HG03039 (cell line): Measurements from ENCODE around the gene DUSP14.
"Not testable (repeated sequence)": the region's sequence is repeated elsewhere in the genome, so short reads cannot be mapped to it uniquely, and the experiment has no call there.

Source experiments
- ATAC-seq: cut with Tn5 transposase; IDR thresholded peaks from one replicate; pipeline ENCODE4 v1.9.1; 2021; ENCODE audit warnings: mild to moderate bottlenecking, moderate library complexity; ENCODE audit not compliant: unreplicated experiment

The DUSP14 gene

DNA sequence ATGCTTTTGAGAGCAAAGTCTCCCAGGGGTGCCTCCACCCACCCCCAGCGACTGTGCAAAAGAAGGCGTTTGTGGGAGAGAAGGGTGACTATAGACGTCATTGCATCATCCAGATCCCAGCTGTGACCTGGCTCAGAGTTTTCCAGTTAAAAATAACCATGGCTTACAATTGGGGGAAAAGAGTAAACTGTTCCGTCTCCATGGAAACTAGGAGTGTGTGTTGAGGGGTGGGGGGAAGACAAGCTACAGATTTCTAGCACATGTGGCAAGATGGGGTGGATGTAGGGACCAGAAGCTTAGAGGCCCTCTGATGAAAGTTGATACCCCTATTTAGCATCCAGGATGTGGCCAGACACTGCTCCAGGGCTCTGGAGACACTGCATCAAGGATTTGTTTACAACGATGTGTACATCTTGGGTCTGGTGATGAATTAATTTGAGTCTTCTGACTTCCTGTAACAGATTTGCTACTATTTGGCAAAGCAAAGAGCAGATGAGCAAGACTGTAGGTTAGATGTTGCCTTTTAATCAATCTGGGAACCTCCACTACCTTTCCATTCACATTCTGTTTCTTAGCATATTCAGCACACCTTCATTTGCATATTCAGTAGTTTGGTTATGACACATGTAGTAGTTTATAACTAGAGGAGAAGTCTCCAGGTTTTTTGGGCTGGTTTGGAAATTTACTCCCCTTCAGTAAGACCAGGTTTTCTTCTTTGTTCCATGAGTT, 6.2 kb upstream of the DUSP14 start:
- no peak for ATAC-seq

DNA sequence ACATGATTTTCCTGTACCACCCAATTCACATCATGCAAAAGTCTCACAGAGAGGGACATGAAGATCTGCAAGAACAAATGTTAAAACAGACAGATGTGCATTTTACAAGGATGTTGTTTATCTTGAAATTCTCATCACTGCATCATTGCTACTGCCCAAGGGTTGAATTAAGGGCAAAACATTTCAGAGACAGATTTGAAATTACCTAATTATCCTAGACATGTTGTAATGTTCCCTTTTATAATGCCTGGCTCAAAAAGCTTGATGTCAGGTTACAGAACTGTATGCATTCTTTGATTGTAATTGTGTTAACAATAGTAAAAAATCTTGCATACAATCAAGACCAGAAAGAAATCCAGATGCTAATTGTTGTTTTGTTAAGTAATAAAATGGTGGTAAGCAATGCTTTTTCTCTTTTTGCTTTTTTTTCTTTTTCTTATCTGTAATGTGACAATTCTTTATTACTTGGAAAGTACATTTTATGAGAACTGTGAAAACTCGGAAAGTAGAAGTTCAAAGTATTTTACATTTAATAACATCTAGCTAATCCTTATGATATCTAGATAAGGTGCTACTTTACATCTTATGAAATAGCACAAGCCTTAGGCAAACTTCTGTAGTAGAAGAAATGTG, 3.6 kb upstream of the DUSP14 start:
- ATAC-seq, result no peak

DNA sequence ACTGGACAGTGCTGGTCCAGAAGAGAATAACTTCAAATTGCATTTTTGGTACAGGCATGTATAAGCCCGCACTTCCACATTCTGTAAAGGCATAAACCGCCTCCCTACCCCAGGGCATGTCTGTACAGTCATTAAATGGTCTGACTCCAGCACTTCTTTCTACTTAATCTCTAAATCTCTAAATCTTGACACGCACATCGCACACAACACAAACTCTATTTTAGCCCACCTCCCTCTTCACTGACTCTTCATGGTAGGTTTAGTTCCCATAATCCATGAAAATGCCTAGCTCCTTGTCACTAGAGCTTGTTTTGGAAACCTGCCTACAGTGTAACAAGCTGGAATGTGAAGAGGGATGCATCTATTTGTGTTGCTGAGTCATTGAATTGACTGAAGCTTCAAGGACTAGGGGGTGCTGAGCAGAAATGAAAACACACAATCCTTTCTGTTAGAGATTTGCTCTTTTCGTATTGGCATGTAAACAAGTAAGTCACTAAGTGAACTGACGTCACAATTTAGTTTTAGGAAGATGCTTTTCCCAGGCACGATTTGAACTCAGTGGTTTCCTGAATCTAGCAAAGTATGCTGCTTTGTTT, 1.6 kb upstream of the DUSP14 start:
- no peak for ATAC-seq

DNA sequence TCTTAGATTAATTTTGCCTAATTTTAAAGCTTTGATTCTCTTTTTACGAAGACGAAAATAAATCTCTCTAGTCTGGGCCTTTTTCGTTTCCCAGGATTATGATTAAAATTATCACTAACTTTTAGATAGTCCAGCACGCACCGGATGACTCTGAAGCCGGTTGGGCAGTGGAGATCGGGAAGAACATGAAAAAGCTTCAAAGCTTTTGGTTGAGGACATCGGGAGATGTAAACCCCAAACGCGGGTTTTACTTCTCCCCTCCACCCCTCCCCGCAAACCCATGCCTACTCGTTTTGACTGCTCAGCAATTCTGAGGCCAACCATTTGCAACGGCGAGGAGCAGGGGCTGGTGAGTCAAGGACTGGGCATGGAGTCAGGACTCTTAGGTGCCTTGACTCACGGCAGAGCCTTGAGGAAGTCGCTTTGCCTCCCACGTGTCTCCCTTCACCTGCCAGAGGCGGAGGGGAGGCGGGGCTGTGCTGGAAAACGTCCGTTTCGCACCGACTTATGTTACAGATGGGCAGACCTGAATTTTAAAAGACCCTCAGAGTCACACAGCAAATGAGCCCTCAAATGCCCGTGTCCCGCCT, 989 bp upstream of the DUSP14 start:
- no peak for ATAC-seq

DNA sequence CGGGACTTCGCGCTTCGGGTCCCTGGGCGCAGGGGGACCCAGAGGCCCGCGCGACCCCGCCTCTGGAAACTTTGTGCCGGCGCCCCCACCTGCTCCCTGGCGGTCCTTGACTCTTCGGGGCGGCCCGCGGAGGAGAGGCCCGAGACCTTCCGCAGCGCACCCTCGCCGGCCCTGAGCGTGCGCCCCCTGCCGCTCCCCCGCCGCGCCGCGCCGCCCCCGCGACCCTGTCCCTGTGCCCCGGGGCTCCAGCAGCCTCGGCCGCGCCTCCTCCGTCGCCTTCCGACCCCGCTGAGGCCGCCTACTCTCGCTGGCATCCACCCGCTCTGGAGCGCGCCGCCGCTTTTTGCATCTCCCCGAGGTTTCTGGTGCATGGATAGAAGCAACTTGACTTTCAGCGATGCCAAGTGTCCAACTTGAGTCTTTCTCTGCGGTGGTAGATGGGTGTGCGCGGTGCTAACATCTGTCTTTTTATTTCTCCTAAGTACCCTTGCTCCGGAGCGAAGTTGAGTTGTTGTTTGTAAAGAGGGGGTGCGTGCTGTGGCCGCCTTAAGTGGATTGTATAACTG, 414 bp downstream of the DUSP14 start:
- peak; percentile 34 for ATAC-seq

DNA sequence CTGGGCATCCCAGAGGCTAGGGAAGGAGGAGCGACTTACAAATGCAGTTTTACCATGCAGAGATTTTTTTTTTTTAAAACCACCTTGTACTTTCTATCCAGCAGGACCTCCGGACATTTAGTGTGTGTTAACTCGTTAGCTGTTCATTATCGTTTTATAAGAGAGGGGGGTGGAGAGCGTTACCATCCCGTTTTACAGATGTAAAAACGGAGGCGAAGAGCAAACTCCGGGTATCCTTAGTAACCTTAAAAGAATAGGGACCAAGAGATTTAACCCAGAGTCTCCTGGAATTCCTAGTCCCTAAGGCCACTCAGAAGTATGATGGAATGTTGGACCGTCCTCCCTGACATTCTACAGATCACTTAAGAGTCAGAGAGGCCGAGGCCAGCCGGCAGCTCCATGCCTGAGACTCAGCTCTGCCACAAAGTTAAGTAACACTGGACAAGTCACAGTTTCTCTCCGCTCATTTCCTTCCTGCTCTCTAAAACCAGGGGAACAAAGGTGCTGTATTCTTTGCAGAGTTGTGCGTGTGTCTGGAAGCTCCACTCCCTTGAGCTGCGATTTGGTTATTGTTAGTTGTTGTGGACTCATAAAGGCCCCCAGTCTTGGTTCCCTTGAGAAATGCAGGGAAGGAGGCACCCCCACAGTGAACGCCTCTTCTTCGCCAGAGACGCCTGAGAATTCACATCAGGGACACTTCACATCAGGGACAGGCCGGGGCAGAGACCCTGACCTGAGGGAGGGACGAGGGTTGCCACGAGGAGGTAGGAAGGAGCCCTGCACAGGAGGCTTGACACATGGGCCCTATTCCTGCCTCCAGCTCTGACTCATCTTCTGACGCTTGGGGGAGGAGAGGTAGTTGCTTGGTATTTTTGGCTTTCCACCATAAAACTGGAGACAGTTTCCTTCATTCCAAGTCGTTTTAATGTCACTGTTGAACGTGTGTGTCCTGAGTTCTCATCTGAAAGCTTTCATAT, 1.2 kb downstream of the DUSP14 start:
- ATAC-seq, result no peak

DNA sequence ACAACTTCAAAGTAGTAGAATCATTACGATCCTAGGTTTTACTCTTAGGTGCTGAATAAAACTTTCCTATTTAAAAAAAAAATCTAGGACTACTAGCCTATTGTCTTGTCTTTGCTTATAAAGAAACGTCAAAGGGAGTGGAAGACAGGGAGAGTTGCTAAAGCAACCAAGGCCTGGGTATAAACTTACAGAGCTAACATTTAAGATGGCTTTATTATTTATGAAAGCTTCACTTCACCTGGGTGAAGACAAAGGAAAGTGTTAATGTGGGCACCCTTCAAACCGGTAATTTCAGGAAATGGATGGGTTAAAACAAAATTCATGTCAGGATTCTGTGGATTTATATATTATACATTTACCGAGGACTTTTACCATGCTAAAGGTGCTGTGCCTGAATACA, 2.5 kb downstream of the DUSP14 start:
- no peak for ATAC-seq

DNA sequence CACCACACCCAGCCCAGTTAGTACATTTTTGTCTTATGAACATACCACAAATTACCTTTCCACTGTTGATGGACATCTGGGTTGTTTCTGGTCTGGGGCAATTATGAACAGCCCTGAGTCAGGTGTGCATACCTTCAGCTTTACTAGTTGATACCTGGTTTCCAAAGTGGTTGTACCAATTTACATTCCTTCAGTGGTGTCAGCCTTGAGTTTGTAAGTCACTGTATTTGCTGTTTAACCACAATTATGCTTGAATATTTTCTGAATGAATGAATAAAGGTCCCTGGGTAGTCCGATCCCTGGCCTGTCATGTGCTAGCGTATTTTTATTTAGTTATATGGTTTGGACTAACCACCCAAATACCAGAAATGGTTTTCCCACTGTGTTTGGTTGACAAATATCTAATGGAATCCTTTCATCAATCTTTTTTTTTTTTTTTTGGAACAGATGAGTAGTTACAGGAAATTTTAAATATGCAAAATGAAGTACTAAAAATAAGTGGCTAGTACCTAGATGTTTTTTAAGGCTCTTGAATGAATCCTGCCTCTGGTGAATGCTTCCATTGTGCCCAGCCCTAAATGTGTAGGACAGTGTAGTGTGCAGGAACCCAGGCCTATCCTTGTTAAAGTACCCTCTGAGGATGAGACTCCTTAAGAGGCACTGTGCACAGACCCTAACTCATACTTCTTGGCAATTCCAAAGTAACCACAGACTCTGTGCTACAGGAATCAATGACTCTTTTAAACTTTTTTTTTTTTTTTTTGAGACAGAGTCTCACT, 3.7 kb downstream of the DUSP14 start:
- no peak for ATAC-seq

DNA sequence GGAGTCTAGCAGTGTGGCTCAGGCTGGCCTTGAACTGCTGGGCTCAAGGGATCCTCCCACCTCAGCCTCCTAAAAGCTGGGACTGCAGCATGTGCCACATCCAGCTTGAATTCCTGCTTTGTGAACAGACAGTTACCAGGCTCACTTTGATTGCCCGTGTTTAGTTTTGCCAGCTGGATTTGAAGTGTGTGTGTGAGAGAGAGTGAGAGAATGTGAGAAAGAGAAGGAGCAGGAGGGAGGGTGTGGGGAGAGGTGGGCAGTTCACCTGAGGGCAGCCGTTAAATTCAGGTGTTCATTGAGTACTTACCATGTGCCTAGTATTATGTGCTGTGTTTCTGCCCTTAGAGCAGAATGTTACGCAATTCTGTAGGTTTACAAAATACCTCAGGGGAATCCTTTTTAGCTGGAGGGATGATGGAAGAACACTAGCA, 4.7 kb downstream of the DUSP14 start:
- no peak for ATAC-seq

DNA sequence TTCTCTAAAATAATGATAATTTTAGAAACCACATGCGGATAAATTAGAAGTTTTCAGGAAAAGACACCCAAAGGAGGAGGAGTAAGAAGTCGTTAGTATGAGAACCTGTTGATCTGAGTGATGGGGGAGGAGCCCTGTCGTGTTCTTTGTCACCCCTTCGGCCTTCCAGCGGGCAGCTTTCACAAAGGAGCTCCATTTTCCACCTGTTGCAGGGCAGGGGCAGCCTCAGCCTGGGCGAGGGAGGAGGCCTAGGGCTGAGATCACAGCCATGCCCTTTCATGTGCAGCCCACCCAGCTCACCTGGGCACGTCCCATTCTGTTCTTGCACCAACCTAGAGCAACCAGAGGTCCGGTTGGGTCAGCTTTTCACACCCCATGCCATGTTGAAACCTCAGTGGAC, 5.3 kb downstream of the DUSP14 start:
- no peak for ATAC-seq

DNA sequence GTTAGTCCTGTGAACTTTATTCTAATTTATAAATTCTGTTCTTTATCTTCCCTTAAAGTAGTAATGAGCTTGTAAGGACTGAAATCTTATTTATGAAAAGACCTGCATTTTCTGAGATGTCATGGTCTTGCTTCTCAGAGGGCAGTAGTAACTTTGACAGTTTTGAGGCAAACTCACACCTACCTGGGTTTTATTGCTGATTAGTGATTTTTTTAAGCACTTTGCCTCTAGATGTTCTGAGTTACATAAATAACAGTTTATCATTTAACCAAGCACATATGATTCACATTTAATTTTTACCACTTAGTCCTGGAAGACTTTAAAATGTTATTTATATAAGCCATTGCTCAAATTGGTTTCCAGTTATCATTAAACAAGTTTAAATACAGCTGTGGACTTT, 10.7 kb downstream of the DUSP14 start:
- ATAC-seq, result no peak

DNA sequence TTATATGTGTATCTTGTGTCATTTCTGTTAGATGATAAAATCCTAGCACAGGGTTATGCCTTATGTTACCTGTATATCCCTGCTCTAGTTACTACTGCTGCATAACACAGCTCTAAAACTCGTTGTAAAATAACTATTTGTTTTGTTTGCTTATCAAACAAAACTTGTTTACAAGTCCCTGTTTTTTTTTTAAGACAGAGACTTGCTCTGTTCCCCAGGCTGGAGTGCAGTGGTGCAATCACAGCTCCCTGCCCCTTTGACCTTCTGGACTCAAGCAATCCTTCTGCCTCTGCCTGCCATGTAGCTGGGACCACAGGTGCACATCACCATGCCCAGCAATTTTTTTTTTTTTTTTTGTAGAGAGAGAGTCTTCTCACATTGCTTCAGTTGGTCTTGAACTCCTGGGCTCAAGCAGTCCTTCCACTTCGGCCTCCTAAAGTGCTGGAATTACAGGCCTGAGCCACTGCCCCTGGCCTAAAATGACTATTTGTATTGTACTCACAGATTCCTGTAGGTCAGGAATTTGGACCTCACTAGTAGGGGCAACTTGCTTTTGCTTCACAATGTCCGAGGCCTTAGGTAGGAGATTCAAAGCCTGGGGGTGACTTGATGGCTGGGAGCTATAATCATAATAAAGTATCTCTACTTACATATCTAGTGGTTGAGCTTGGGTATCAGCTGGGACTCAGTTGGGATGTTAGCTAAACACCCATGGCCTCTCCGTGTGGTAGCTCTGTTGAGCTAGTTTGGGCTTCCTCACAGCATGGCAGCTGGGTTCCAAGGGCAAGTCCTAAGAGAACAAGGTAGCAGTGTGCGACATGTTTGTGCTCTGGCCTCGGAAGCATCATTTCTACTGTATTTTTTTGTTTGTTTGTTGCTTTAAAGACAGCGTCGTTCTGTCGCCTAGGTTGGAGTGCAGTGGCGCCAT, 12.6 kb downstream of the DUSP14 start:
- ATAC-seq, result no peak

DNA sequence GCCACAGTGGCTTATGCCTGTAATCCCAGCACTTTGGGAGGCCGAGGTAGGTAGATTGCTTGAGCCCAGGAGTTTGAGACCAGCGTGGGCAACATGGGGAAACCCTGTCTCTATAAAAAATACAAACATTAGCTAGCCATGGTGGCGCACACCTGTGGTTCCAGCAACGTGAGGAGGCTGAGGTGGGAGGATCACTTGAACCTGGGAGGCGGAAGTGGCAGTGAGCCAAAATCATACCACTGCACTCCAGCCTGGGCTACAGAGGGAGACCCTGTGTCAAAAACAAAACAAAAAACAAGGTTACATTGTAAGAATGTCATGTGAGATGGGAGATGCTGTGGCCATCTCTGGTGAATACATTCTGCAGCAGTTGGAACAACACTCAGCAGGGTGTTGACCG, 13.5 kb downstream of the DUSP14 start:
- ATAC-seq, result no peak

DNA sequence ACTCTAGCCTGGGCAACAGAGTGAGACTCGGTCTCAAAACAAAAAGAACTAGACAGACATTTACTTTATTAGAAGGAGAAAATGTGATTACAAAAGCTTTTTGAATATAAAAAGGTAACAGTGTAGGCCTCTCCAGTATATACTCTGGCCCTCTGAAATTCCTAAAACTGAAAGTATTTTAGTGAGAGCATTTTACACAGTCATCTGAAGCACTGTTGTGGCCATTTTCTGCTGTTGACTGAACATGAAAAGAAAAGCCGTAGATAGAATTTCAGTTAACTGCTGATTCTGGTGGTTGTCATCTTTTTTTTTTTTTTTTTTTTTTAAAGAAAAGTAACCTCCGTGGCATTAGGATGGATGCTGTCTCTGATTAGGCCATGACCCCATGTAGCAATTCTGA, 15.6 kb downstream of the DUSP14 start:
- ATAC-seq, result no peak

DNA sequence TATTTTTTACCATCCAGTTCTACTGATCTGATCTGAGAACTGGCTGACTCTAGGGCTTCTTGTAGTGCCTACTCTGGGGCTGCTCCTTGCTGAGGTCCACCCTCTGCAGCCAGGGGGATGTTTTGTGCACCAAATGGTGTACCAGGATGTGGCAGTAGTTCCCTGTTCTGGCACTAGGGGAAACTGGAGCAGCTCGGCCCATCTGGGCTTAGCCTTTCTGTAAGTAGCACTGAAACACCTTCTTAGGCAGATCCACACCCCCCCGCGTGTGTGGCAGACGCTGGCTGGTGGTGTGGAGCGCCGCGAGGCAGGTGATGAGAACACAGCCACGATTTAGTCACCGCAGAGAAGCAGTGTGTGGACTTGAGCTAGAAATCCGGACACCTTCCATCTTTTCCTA, 17.0 kb downstream of the DUSP14 start:
- ATAC-seq, result no peak

DNA sequence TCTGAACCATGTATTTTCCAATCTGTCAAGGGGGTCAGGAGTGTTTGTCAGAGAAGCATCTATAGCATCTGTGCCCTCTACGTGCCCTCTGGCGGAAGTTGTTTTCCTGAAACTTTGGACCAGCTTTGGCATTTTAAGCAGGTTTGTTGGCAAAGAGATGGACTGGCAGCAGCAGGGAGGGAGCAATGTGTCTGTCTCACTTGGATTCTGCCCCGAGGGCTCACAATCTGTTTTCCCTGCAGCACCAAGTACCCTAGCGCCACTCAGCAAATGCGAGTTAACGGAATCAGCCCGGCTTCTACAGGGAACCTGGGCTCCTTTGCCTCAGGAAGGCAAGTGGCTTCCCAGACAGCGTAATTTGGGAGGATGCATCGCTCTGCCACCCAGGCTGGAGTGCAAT, 17.4 kb downstream of the DUSP14 start:
- ATAC-seq, result no peak

DNA sequence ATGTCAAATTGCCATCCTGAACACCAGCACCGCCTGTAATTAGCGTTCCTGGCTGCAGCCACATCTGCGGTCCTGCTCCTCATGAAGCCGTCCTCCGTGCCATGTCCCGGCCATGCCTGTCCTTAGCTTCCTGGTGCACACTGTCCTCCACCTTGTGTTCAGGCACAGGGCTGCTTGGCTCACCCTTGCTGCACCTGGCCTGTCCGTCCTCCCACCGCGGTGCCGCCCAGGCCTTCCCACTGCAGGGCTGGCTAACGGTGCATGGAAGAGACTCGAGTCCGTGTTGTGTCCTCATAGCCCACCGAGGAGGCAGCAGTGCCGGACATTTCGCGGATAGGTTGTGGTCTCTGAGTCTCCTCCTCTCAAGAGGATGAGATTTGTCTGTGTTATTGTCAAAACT, 20.4 kb downstream of the DUSP14 start:
- ATAC-seq, result no peak

DNA sequence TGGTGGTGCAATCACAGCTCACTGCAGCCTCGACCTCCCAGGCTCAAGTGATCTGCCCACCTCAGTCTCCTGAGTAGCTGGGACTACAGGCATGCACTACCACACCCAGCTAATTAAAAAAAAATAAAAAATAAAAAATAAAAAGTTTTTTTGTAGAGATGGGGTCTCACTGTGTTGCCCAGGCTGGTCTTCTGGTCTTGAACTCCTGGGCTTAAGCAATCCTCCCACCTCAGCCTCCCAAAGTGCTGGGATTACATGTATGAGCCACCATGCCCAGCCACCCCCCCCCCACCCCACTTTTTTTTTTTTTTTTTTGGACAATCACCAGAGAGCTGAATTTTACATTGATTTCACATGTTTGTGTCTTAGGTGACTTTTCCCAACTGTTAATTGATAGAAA, 22.0 kb downstream of the DUSP14 start:
- ATAC-seq, result not testable (repeated sequence)
